LHCN-M2 (cell line): Measurements from ENCODE around the gene CLDN8. TPM values are rescaled to one million over a fixed set of nuclear protein-coding genes. Genes with fewer than 3 reads are reported as not detected.

Experiments
- DNase-seq: peaks from one replicate; pipeline ENCODE4 v3.0.0-alpha.2; 2012; ENCODE audit warnings: low read depth
- total RNA-seq: library from RNA; depleted of rRNA; stranded (reverse); fragments of >200 nt; gene quantifications from 2 replicates; pipeline ENCODE4 v1.2.3, GENCODE V29; 2014; rRNA removed

Gene CLDN8
- total RNA-seq, 1 experiment from 2014 or later = not detected

DNA sequence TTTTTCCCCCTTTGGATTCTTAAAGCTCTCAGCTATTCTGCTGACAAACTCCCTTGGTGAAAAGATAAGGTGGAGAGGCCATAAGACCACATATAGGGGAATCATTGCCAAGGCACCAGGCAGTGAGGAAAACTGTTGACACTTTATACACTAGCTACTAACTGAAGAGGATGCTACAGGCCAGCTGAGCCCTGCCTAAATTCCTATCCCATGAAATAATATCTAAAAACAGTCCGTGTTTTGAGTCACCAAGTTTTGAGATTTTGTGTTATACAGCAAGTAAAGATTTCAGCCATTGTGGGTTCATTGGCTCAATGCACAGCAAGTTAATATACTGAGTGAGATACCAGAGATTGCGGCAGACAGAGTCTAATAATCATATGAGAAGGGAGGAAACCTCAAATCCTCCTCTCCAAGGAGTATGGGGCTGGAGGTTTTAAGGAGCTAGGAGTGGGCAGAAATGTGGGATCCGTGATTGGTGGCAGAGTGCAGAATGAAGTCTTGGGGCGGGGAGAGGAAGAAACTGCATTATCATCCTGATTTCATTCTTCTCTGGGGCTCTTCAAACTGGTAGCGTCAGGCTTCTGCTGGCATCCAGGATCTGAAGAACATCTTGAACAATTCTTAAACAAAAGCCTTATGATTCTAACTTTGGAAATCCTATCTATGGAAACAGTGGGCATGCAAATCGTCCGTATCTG is 9.2 kb downstream of the CLDN8 start:
- DNase-seq = no peak

GRCh38 chr21:30200000-30200399 is 15.9 kb downstream of the CLDN8 start:
- DNase-seq = no peak

DNA sequence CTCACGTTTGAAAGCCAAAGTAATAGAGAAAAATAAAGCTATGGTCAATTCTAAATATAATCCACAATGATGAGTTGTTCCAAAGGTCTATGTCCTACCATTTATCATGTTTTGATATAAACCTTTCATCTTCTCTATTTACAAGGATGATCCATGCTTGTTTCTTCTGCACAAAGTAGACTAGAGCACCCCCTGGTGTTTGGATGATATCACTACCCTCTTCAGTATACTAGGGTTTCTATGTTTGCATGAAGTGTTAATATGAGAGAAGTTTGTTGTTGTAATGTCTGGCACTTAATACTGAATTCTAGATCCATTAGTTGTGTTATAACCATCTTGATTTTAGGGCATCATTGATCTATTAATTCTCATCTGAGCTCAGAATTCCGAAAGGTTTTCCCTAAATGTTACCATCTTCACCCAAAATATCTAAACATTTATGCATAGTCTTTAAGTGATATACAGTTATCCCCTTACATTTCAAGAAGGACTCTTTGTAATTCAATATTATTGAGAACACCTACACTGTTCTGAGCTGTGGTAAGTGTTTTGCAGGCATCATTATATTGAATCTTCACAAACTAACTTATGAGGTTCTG is 21.1 kb downstream of the CLDN8 start:
- no peak for DNase-seq

DNA sequence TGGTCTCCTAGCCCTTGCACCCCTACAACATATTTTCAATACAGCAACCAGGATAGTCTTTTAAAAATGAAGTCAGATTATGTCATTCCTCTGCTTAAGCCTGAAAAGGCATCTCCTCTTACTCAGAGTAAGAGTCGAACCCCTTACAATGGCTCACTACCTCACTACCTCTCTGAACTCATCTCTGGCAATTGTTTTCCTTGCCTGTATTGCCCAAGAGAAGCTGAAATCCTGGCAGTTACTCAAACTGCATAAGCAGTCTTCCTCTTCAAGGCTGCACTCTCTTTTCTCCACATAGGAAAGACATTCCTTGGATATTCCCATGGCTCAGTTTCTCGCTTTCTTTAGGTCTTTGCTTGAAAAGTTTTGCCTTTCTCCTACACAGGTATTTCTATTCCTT is 22.7 kb downstream of the CLDN8 start:
- DNase-seq = no peak

GRCh38 chr21:30190554-30190953 is 25.3 kb downstream of the CLDN8 start:
- DNase-seq = no peak

DNA sequence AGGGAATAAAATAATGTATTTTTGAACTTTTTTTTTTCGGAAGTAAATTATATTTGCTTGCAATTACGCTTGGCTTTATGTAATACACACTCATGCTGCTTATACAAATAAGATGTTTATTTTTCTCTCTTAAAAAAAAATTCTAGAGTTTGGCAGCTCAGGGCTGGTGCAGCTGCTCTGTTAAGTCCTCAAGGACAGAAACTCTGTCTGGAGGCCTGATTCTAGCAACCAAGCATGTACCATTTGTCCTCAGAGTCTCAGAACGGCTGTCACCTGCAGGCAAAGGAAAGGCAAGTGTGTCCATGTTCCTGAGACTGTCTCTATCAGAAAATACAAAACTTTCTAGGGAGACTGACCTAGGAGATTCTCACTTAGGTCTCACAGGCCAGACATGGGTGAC is 26.1 kb downstream of the CLDN8 start:
- DNase-seq = no peak

- DNase-seq = no peak
Observed at GRCh38 chr21:30186242-30186641, 29.7 kb downstream of the CLDN8 start.

- DNase-seq = no peak
Observed at GRCh38 chr21:30168086-30168485, 47.8 kb downstream of the CLDN8 start.

DNA sequence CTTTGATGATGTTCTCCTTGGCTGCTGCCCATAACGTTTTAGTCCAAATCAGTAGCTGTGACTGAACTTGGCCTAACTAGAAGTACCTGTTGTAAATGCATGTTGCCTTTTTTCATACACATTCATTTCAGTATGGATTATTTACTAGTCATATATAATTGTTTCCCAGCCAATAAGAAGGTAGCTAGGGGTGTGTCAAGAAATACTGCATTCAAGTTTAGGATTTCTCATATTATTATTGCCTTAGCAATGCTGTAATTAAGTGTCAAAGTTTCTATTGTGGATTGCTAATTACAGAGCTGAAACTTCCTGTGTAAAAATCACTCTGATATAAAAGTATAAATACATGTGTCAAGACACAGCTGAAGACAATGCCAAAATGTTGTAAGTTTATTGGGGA is 49.2 kb downstream of the CLDN8 start, which contains the start of gene CLDN17:
Gene CLDN17, minus strand, starts transcription at position 101 of the 400 bp plus-strand sequence. CDS start 188 bp downstream, outside the sequence.
- DNase-seq = no peak

DNA sequence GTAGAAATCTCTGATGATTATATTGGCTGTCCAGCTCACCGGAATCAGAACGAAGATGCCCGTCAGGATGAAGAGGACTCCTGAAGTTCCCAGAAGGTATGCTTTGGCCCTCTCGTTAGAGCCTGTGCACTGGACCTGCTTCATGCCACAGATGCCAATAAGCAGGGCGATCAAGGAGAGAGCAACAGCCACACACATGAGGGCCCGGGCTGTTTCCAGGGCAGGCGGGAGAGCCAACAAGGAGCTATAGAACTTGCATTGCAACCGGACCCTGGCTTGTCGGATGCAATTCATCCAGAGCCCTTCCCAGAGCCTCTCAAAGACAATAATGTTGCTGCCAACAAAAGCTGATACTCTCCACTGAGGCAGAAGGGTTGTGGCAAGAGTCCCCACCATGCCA is 49.7 kb downstream of the CLDN8 start:
- no peak for DNase-seq

GRCh38 chr21:30164796-30165195 is 51.1 kb downstream of the CLDN8 start:
- no peak for DNase-seq

Other genes starting within 250 kb of the CLDN8 start
- not detected in 2 replicates for gene CLDN17, start 49.3 kb downstream of the CLDN8 start, total RNA-seq
- not detected in 2 replicates for gene KRTAP24-1, start 66.9 kb upstream of the CLDN8 start, total RNA-seq
- gene KRTAP25-1, start 73.4 kb upstream of the CLDN8 start, total RNA-seq = not detected in 2 replicates
- gene KRTAP26-1, start 104.2 kb upstream of the CLDN8 start, total RNA-seq = not detected in 2 replicates
- not detected in 2 replicates for gene KRTAP27-1, start 121.6 kb upstream of the CLDN8 start, total RNA-seq
- not detected in 2 replicates for gene KRTAP23-1, start 132.5 kb upstream of the CLDN8 start, total RNA-seq
- not detected in 2 replicates for gene KRTAP13-2, start 156.2 kb upstream of the CLDN8 start, total RNA-seq
- gene KRTAP13-1, start 179.9 kb upstream of the CLDN8 start, total RNA-seq = not detected in 2 replicates
- gene KRTAP13-3, start 209.8 kb upstream of the CLDN8 start, total RNA-seq = not detected in 2 replicates
- gene KRTAP13-4, start 214.1 kb upstream of the CLDN8 start, total RNA-seq = not detected in 2 replicates
- gene KRTAP15-1, start 224.2 kb upstream of the CLDN8 start, total RNA-seq = not detected in 2 replicates